ENCODE data around the gene FGF14. TPM values are rescaled to one million over a fixed set of nuclear protein-coding genes. Genes with fewer than 3 reads are reported as not detected.

The FGF14 gene
- total RNA-seq, 2 experiments from 2014 or later: not detected

DNA sequence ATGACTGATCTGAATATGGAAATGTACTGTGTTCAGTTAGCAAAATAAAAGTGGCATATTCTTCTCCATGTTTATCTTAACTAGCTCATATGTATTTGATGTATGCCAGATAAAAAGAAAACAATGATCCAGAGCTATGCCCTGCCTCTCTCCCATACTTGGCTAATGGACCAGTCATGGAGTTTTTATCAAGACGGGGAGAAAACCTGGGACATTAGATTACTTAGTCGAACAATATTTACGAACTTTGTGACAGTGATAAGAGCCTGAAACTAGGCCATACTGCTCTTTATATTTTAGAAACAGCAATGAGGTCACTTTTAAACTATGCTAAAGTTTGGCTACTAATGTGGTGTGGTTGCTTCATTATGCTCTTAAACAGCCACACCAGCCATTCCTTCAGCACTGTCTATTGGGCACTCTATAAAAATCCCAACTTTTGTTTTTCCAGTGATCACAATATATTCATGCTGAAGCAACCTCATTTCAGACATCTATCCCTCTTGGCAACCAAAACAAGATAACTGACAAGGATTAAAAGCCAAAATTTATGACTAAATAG is 265.0 kb downstream of the FGF14 start:
- ChIA-PET CTCF (ENCODE audit: unreplicated experiment) (no interaction called here), POLR2A (interaction anchor here (0.7 kb wide), 1 partner anchor 1296 kb away, joined by 3 read pairs; no protein-coding TSS in a partner anchor)
- no peak overlapping the region for H3K4me2 ChIP-seq (ENCODE audit: low read length)
- H3K4me3 ChIP-seq (ENCODE audit: low read depth, low read length, poor library complexity, severe bottlenecking): no peak overlapping the region
- no peak overlapping the region for H2AFZ ChIP-seq (ENCODE audit: low read length)
- H3K4me1 ChIP-seq (ENCODE audit: insufficient read depth, low read length, poor library complexity, severe bottlenecking): no peaks in the 10 kb centered on the region
- intact Hi-C loops (cut with micrococcal nuclease; ENCODE audit: unreplicated experiment): no loop called here
- no peaks in the 10 kb centered on the region for H3K36me3 ChIP-seq (ENCODE audit: insufficient read depth, low read length)
- no peaks in the 10 kb centered on the region for H3K9me3 ChIP-seq (ENCODE audit: low read length)
- no peaks in the 10 kb centered on the region for H3K79me2 ChIP-seq (ENCODE audit: insufficient read depth, low read depth, low read length)
- no TSS peak for BruUV-seq (replicated peaks)
- DNase-seq (ENCODE audit: low spot score): no peak
- no peak for TF ChIP-seq EZH2phosphoT487 (IDR thresholded peaks at IDR 0.05; ENCODE audit: borderline replicate concordance, low read depth, low read length)
- TF ChIP-seq, protein P1, sequence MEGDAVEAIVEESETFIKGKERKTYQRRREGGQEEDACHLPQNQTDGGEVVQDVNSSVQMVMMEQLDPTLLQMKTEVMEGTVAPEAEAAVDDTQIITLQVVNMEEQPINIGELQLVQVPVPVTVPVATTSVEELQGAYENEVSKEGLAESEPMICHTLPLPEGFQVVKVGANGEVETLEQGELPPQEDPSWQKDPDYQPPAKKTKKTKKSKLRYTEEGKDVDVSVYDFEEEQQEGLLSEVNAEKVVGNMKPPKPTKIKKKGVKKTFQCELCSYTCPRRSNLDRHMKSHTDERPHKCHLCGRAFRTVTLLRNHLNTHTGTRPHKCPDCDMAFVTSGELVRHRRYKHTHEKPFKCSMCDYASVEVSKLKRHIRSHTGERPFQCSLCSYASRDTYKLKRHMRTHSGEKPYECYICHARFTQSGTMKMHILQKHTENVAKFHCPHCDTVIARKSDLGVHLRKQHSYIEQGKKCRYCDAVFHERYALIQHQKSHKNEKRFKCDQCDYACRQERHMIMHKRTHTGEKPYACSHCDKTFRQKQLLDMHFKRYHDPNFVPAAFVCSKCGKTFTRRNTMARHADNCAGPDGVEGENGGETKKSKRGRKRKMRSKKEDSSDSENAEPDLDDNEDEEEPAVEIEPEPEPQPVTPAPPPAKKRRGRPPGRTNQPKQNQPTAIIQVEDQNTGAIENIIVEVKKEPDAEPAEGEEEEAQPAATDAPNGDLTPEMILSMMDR (conservative IDR thresholded peaks at IDR 0.05; ENCODE audit: low read length): no peak
- no peaks in the 10 kb centered on the region for H4K20me1 ChIP-seq (ENCODE audit: insufficient read depth, low read length)
- no peaks in the 10 kb centered on the region for H3K9me2 ChIP-seq (ENCODE audit: insufficient read depth, low read length)
- no peak overlapping the region for H3K27ac ChIP-seq (ENCODE audit: low read depth, low read length, poor library complexity, severe bottlenecking)

DNA sequence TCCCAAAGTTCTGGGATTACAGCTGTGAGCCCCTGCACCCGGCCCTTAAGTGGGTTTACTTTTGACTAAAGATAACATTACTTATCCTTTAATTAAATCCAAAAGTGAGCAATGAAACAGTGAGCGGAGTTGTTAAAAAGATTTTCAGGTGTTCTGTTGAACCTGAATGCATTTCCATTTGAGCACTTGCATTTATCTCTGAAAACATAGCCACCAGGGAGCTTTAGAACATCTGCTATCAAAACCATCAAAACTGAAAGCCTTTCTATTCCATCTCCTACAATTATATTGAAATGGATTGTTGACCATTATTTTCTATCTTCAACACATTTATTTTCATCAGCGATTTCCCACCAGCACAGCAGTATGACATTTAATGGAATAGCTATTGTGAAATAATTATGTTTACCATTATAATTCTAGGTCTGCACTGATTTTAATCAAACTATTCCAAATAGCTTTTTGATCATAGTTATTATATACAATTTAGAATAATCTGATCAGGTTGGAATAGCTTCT is 269.0 kb downstream of the FGF14 start:
- no peaks in the 10 kb centered on the region for H4K20me1 ChIP-seq (ENCODE audit: insufficient read depth, low read length)
- no peaks in the 10 kb centered on the region for H3K79me2 ChIP-seq (ENCODE audit: insufficient read depth, low read depth, low read length)
- H3K4me2 ChIP-seq (ENCODE audit: low read length): no peak overlapping the region
- no peak for DNase-seq (ENCODE audit: low spot score)
- no peaks in the 10 kb centered on the region for H3K9me3 ChIP-seq (ENCODE audit: low read length)
- BruUV-seq (replicated peaks): no TSS peak
- ChIA-PET CTCF (ENCODE audit: unreplicated experiment) (no interaction called here), POLR2A (no interaction called here)
- no peak overlapping the region for H3K4me3 ChIP-seq (ENCODE audit: low read depth, low read length, poor library complexity, severe bottlenecking)
- no peaks in the 10 kb centered on the region for H3K36me3 ChIP-seq (ENCODE audit: insufficient read depth, low read length)
- H3K4me1 ChIP-seq (ENCODE audit: insufficient read depth, low read length, poor library complexity, severe bottlenecking): no peaks in the 10 kb centered on the region
- TF ChIP-seq, protein P1 (conservative IDR thresholded peaks at IDR 0.05; ENCODE audit: low read length): no peak
- no peak for TF ChIP-seq EZH2phosphoT487 (IDR thresholded peaks at IDR 0.05; ENCODE audit: borderline replicate concordance, low read depth, low read length)
- no peak overlapping the region for H3K27ac ChIP-seq (ENCODE audit: low read depth, low read length, poor library complexity, severe bottlenecking)
- intact Hi-C loops (cut with micrococcal nuclease; ENCODE audit: unreplicated experiment): no loop called here
- H2AFZ ChIP-seq (ENCODE audit: low read length): no peak overlapping the region
- H3K9me2 ChIP-seq (ENCODE audit: insufficient read depth, low read length): no peaks in the 10 kb centered on the region

DNA sequence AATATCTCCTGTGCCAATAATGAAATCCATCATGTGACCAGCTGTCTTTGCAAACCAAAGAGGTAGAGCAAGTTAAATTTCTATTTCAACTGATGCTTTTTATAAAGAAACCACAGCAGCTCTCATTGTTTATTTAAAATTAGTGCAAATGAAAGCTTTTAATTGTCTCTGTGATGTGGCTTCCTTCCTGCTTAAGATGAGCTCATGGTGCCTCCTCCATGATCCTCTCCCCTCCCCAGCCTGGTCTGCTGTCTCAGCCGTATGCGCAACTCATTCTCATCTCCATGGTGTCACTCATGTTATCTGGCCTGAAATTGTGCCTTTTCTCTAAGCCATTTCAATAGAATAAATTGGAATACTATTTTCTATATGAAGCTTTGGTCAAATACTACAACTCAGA is 270.6 kb downstream of the FGF14 start:
- ChIA-PET POLR2A (interaction anchor here (0.6 to 0.7 kb wide), 2 partner anchors 254 to 1048 kb away, joined by 3 to 4 read pairs; no protein-coding TSS in a partner anchor), CTCF (ENCODE audit: unreplicated experiment) (no interaction called here)
- no peak overlapping the region for H3K27ac ChIP-seq (ENCODE audit: low read depth, low read length, poor library complexity, severe bottlenecking)
- no TSS peak for BruUV-seq (replicated peaks)
- no peak overlapping the region for H3K4me2 ChIP-seq (ENCODE audit: low read length)
- TF ChIP-seq, protein P1 (conservative IDR thresholded peaks at IDR 0.05; ENCODE audit: low read length): no peak
- TF ChIP-seq EZH2phosphoT487 (IDR thresholded peaks at IDR 0.05; ENCODE audit: borderline replicate concordance, low read depth, low read length): no peak
- H3K4me1 ChIP-seq (ENCODE audit: insufficient read depth, low read length, poor library complexity, severe bottlenecking): no peaks in the 10 kb centered on the region
- H3K9me3 ChIP-seq (ENCODE audit: low read length): no peaks in the 10 kb centered on the region
- H3K9me2 ChIP-seq (ENCODE audit: insufficient read depth, low read length): no peaks in the 10 kb centered on the region
- H3K79me2 ChIP-seq (ENCODE audit: insufficient read depth, low read depth, low read length): no peaks in the 10 kb centered on the region
- H4K20me1 ChIP-seq (ENCODE audit: insufficient read depth, low read length): no peaks in the 10 kb centered on the region
- DNase-seq (ENCODE audit: low spot score): no peak
- H2AFZ ChIP-seq (ENCODE audit: low read length): no peak overlapping the region
- H3K4me3 ChIP-seq (ENCODE audit: low read depth, low read length, poor library complexity, severe bottlenecking): no peak overlapping the region
- intact Hi-C loops (cut with micrococcal nuclease; ENCODE audit: unreplicated experiment): no loop called here
- no peaks in the 10 kb centered on the region for H3K36me3 ChIP-seq (ENCODE audit: insufficient read depth, low read length)
